CD4-positive, alpha-beta T cell (primary cell): ENCODE data around the gene TM4SF20. TPM values are rescaled to one million over a fixed set of nuclear protein-coding genes. Genes with fewer than 3 reads are reported as not detected.

Experiments used
- ATAC-seq: fragments of 200-7000 bp; cut with Tn5 transposase; one replicate; pipeline ENCODE4 v1.10.0; 2022; ENCODE audit warnings: mild to moderate bottlenecking; ENCODE audit not compliant: poor library complexity
- CTCF ChIA-PET: fragments of 350-600 bp; sonication (Branson Sonifier 250); formaldehyde crosslinking; loops from one replicate; lab custom pipeline; 2021; ENCODE audit warnings: antibody characterized with exemption, inconsistent platforms; lab: Charles Lee
- POLR2A ChIA-PET: fragments of 350-600 bp; sonication (Branson Sonifier 250); formaldehyde crosslinking; loops from one replicate; lab custom pipeline; 2021; ENCODE audit warnings: antibody characterized with exemption, inconsistent platforms; lab: Charles Lee
- DNase-seq, 14 experiments: peaks; one replicate each; pipeline ENCODE4 v3.0.0-alpha.2; 2013 to 2020; ENCODE audit warnings: mixed read lengths in 2 of 14
- H3K27ac ChIP-seq, 2 donors: one replicate each; pipeline versions ENCODE4 v1.5.1 to v1.7.0; 2013; ENCODE audit warnings: low read length in 2 of 2, low read depth in 1 of 2, mild to moderate bottlenecking in 1 of 2
- H3K27me3 ChIP-seq, 2 experiments: 1 replicate in 1 of 2; 2 replicates in 1 of 2; pipeline versions ENCODE4 v1.6.1 to v1.7.0; 2013; ENCODE audit warnings: low read length in 2 of 2, control low read depth in 1 of 2, mild to moderate bottlenecking in 1 of 2, moderate library complexity in 1 of 2; ENCODE audit not compliant: insufficient read depth in 2 of 2, control insufficient read depth in 1 of 2
- H3K36me3 ChIP-seq: one replicate; pipeline ENCODE4 v1.6.1; 2013; ENCODE audit warnings: low read length, control low read depth; ENCODE audit not compliant: insufficient read depth
- H3K4me1 ChIP-seq: one replicate; pipeline ENCODE4 v1.6.1; 2013; ENCODE audit warnings: low read length, control low read depth; ENCODE audit not compliant: insufficient read depth
- H3K4me3 ChIP-seq: one replicate; pipeline ENCODE4 v1.5.1; 2013; ENCODE audit warnings: mild to moderate bottlenecking, low read length, moderate library complexity
- H3K9me3 ChIP-seq, 2 experiments: 1 replicate in 1 of 2; 2 replicates in 1 of 2; pipeline versions ENCODE4 v1.6.1 to v1.7.0; 2013; ENCODE audit warnings: low read length in 2 of 2, mild to moderate bottlenecking in 2 of 2, control low read depth in 1 of 2, moderate library complexity in 1 of 2; ENCODE audit not compliant: control insufficient read depth in 1 of 2, insufficient read depth in 1 of 2
- H3K27ac Mint-ChIP-seq: one replicate; pipeline ENCODE4 v1.8.0; 2020; ENCODE audit warnings: mixed read lengths
- H3K27me3 Mint-ChIP-seq: one replicate; pipeline ENCODE4 v1.8.0; 2021; ENCODE audit warnings: mixed read lengths
- H3K36me3 Mint-ChIP-seq: one replicate; pipeline ENCODE4 v1.8.0; 2021; ENCODE audit warnings: low read depth, mixed read lengths
- H3K4me1 Mint-ChIP-seq: one replicate; pipeline ENCODE4 v1.8.0; 2021; ENCODE audit warnings: low read depth, mixed read lengths
- H3K4me3 Mint-ChIP-seq: one replicate; pipeline ENCODE4 v1.8.0; 2020; ENCODE audit warnings: mild to moderate bottlenecking, mixed read lengths
- H3K9me3 Mint-ChIP-seq: one replicate; pipeline ENCODE4 v1.8.0; 2020; ENCODE audit warnings: mixed read lengths
- CTCF ChIP-seq: fragments of 200-600 bp; IDR thresholded peaks from one replicate; pipeline ENCODE4 v1.8.0; 2022; ENCODE audit warnings: antibody characterized with exemption, mild to moderate bottlenecking
- intact Hi-C, 2 experiments: fragments of 100-400 bp; cut with DNase I in 1 of 2; cut with micrococcal nuclease in 1 of 2; formaldehyde crosslinking; loops; one replicate each; pipeline versions ENCODE4 v1.15.1 to v1.9.0; 2023 to 2025; cut with DNase I, micrococcal nuclease
- total RNA-seq, 174 experiments: library from RNA in 2 of 174; stranded (reverse) in 2 of 174; gene quantifications; one replicate each; pipeline ENCODE4 v1.2.3 and lab custom pipeline; 2021 to 2026

Gene TM4SF20
- total RNA-seq, 2 experiments from 2014 or later: not detected

GRCh38 chr2:227402959-227403358 is 23.9 kb upstream of the TM4SF20 start:
- CTCF ChIA-PET: no interaction called here
- DNase-seq (peak in 1 of 14 experiments; percentile 26), ATAC-seq (no peak)
- H3K9me3 Mint-ChIP-seq: no peaks in the 10 kb centered on the region
- Histone ChIP-seq H3K9me3 (no peaks in the 10 kb centered on the region), H3K27ac (no peak overlapping the region), H3K36me3 (no peaks in the 10 kb centered on the region), H3K4me3 (no peak overlapping the region), H3K27me3 (no peaks in the 10 kb centered on the region), H3K4me1 (peaks cover 2% of the 10 kb centered on the region)
- H3K4me3 Mint-ChIP-seq: no peak overlapping the region
- intact Hi-C loops: no loop called here
- no peaks in the 10 kb centered on the region for H3K36me3 Mint-ChIP-seq
- POLR2A ChIA-PET: no interaction called here
- no peaks in the 10 kb centered on the region for H3K27me3 Mint-ChIP-seq
- H3K27ac Mint-ChIP-seq: no peak overlapping the region
- TF ChIP-seq CTCF: no peak
- peaks cover 19% of the 10 kb centered on the region for H3K4me1 Mint-ChIP-seq

- Mint-ChIP-seq H3K4me3 (no peak overlapping the region), H3K27me3 (no peaks in the 10 kb centered on the region), H3K27ac (no peak overlapping the region), H3K9me3 (no peaks in the 10 kb centered on the region), H3K36me3 (no peaks in the 10 kb centered on the region), H3K4me1 (peaks cover 19% of the 10 kb centered on the region)
- no peak for TF ChIP-seq CTCF
- no peak for DNase-seq
- ChIA-PET POLR2A (no interaction called here), CTCF (no interaction called here)
- H3K27me3 ChIP-seq: no peaks in the 10 kb centered on the region
- ATAC-seq: no peak
- H3K27ac ChIP-seq: no peak overlapping the region
- intact Hi-C loops: no loop called here
- no peaks in the 10 kb centered on the region for H3K9me3 ChIP-seq
- no peaks in the 10 kb centered on the region for H3K36me3 ChIP-seq
- H3K4me1 ChIP-seq: peaks cover 5% of the 10 kb centered on the region
- H3K4me3 ChIP-seq: no peak overlapping the region
Observed at GRCh38 chr2:227402321-227402720, 23.2 kb upstream of the TM4SF20 start.

GRCh38 chr2:227401550-227401949 is 22.4 kb upstream of the TM4SF20 start:
- ATAC-seq (no peak), DNase-seq (no peak)
- Mint-ChIP-seq H3K9me3 (no peaks in the 10 kb centered on the region), H3K27ac (no peak overlapping the region), H3K27me3 (no peaks in the 10 kb centered on the region), H3K36me3 (no peaks in the 10 kb centered on the region), H3K4me1 (peaks cover 18% of the 10 kb centered on the region), H3K4me3 (no peak overlapping the region)
- Histone ChIP-seq H3K4me1 (peaks cover 5% of the 10 kb centered on the region), H3K9me3 (no peaks in the 10 kb centered on the region), H3K27ac (no peak overlapping the region), H3K4me3 (no peak overlapping the region), H3K27me3 (no peaks in the 10 kb centered on the region), H3K36me3 (no peaks in the 10 kb centered on the region)
- intact Hi-C loops: no loop called here
- ChIA-PET CTCF (no interaction called here), POLR2A (no interaction called here)
- no peak for TF ChIP-seq CTCF
